OCI-LY1 (cell line): Measurements from ENCODE around the gene KDM2A.

Experiments used
- H2AFZ ChIP-seq: fragments of 200-600 bp; sonication (generic), shearing (Covaris generic); 2 replicates; pipeline ENCODE4 v1.6.0; 2014; ENCODE audit warnings: antibody characterized with exemption, mild to moderate bottlenecking, low read length
- H3F3A ChIP-seq: fragments of 200-600 bp; sonication (generic), shearing (Covaris generic); 2 replicates; pipeline ENCODE4 v1.6.0; 2014; ENCODE audit warnings: mild to moderate bottlenecking, antibody characterized with exemption, low read length, moderate library complexity; ENCODE audit not compliant: insufficient read depth
- H3K27ac ChIP-seq: fragments of 200-600 bp; sonication (generic); 2 replicates; pipeline ENCODE4 v1.5.1; 2014; ENCODE audit warnings: low read length, mixed run types, mild to moderate bottlenecking, low read depth; ENCODE audit not compliant: poor library complexity, severe bottlenecking
- H3K27me3 ChIP-seq: fragments of 200-600 bp; sonication (generic); 2 replicates; pipeline ENCODE4 v1.6.0; 2014; ENCODE audit warnings: antibody characterized with exemption, mild to moderate bottlenecking, low read length, moderate library complexity; ENCODE audit not compliant: insufficient read depth
- H3K36me3 ChIP-seq: fragments of 200-600 bp; sonication (generic); 2 replicates; pipeline ENCODE4 v1.6.1; 2014; ENCODE audit warnings: mild to moderate bottlenecking, antibody characterized with exemption, low read length, moderate library complexity, mixed read lengths; ENCODE audit not compliant: insufficient read depth
- H3K4me1 ChIP-seq: fragments of 200-600 bp; sonication (generic); 2 replicates; pipeline ENCODE4 v1.5.1; 2014; ENCODE audit warnings: mild to moderate bottlenecking, low read length, moderate library complexity; ENCODE audit not compliant: insufficient read depth, severe bottlenecking
- H3K4me2 ChIP-seq: fragments of 200-600 bp; sonication (generic), shearing (Covaris generic); 2 replicates; pipeline ENCODE4 v1.6.1; 2014; ENCODE audit warnings: low read length
- H3K4me3 ChIP-seq: fragments of 200-600 bp; sonication (generic); 2 replicates; pipeline ENCODE4 v1.5.1; 2014; ENCODE audit warnings: low read length, low read depth, mild to moderate bottlenecking, mixed read lengths; ENCODE audit not compliant: poor library complexity, severe bottlenecking
- H3K79me2 ChIP-seq: fragments of 200-600 bp; shearing (Covaris generic); 2 replicates; pipeline ENCODE4 v1.6.1; 2016; ENCODE audit warnings: mixed run types, low read length, mixed read lengths; ENCODE audit not compliant: insufficient read depth
- H3K9ac ChIP-seq: fragments of 200-600 bp; sonication (generic), shearing (Covaris generic); 2 replicates; pipeline ENCODE4 v1.6.1; 2014; ENCODE audit warnings: mild to moderate bottlenecking, low read length, mixed read lengths
- H3K9me2 ChIP-seq: fragments of 200-600 bp; sonication (generic), shearing (Covaris generic); 2 replicates; pipeline ENCODE4 v1.6.1; 2014; ENCODE audit warnings: low read depth, mild to moderate bottlenecking, low read length, mixed read lengths
- H3K9me3 ChIP-seq: fragments of 200-600 bp; shearing (Covaris generic); 2 replicates; pipeline ENCODE4 v1.6.1; 2014; ENCODE audit warnings: low read length, mixed read lengths
- H4K20me1 ChIP-seq: fragments of 200-600 bp; sonication (generic), shearing (Covaris generic); 2 replicates; pipeline ENCODE4 v1.6.0; 2016; ENCODE audit warnings: mild to moderate bottlenecking, low read length; ENCODE audit not compliant: insufficient read depth
- CTCF ChIP-seq: fragments of 200-600 bp; sonication (generic), shearing (Covaris generic); IDR thresholded peaks from 2 replicates; pipeline ENCODE4 v1.5.1; 2017; ENCODE audit warnings: mild to moderate bottlenecking, antibody characterized with exemption, low read length, moderate library complexity, mixed read lengths
- EZH2 ChIP-seq: fragments of 200-600 bp; sonication (generic), shearing (Covaris generic); IDR thresholded peaks from 2 replicates; pipeline ENCODE4 v1.8.0; 2017; ENCODE audit warnings: borderline replicate concordance, mixed run types, mild to moderate bottlenecking, antibody characterized with exemption, low read length, moderate library complexity, mixed read lengths

Gene KDM2A

GRCh38 chr11:67291481-67292381, 172.7 kb downstream of the KDM2A start:
- Histone ChIP-seq H3K79me2 (no peaks in the 10 kb centered on the region), H3K27ac (no peak overlapping the region), H3K9ac (no peak overlapping the region), H2AFZ (no peak overlapping the region), H3K4me3 (no peak overlapping the region), H3F3A (no peaks in the 10 kb centered on the region), H3K9me3 (peaks cover 6% of the 10 kb centered on the region; the same call in 1 of the 2 replicates), H3K4me1 (peaks cover 24% of the 10 kb centered on the region), H3K27me3 (no peaks in the 10 kb centered on the region), H3K4me2 (no peak overlapping the region), H3K9me2 (no peaks in the 10 kb centered on the region), H3K36me3 (peaks cover 67% of the 10 kb centered on the region), H4K20me1 (no peaks in the 10 kb centered on the region)
- TF ChIP-seq EZH2 (no peak), CTCF (no peak)

- Histone ChIP-seq H3F3A (no peaks in the 10 kb centered on the region), H2AFZ (no peak overlapping the region), H3K79me2 (no peaks in the 10 kb centered on the region), H3K4me3 (no peak overlapping the region), H3K4me2 (no peak overlapping the region), H3K9ac (no peak overlapping the region), H3K27me3 (no peaks in the 10 kb centered on the region), H3K9me3 (peaks cover 6% of the 10 kb centered on the region; the same call in 1 of the 2 replicates), H3K36me3 (peaks cover 68% of the 10 kb centered on the region), H3K4me1 (peaks cover 15% of the 10 kb centered on the region), H4K20me1 (no peaks in the 10 kb centered on the region), H3K27ac (no peak overlapping the region), H3K9me2 (no peaks in the 10 kb centered on the region)
- no peak for TF ChIP-seq CTCF
- no peak for TF ChIP-seq EZH2
These were observed 173.6 kb downstream of the KDM2A start for GRCh38 chr11:67292671-67293070.

GRCh38 chr11:67293090-67293489, 174.0 kb downstream of the KDM2A start:
- no peak overlapping the region for H3K27ac ChIP-seq
- no peak overlapping the region for H3K4me3 ChIP-seq
- TF ChIP-seq CTCF (no peak), EZH2 (no peak)
- no peak overlapping the region for H3K9ac ChIP-seq
- H3K4me2 ChIP-seq = no peak overlapping the region
- peaks cover 71% of the 10 kb centered on the region for H3K36me3 ChIP-seq
- H4K20me1 ChIP-seq = no peaks in the 10 kb centered on the region
- H3K27me3 ChIP-seq = no peaks in the 10 kb centered on the region
- H3K79me2 ChIP-seq = no peaks in the 10 kb centered on the region
- no peaks in the 10 kb centered on the region for H3F3A ChIP-seq
- H3K9me2 ChIP-seq = no peaks in the 10 kb centered on the region
- H3K9me3 ChIP-seq = peaks cover 6% of the 10 kb centered on the region; the same call in 1 of the 2 replicates
- peaks cover 11% of the 10 kb centered on the region for H3K4me1 ChIP-seq
- H2AFZ ChIP-seq = no peak overlapping the region
